GM19035 (cell line): ENCODE data around the gene SLC29A3.

Experiments
- ATAC-seq: cut with Tn5 transposase; IDR thresholded peaks from one replicate; pipeline ENCODE4 v1.9.1; 2021; ENCODE audit not compliant: unreplicated experiment

The SLC29A3 gene

GRCh38 chr10:71408436-71409225 lies 89.6 kb downstream of the SLC29A3 start:
- ATAC-seq, result no peak

- no peak for ATAC-seq
Observed at GRCh38 chr10:71409516-71410104, 90.6 kb downstream of the SLC29A3 start.
